Astrocyte (in vitro differentiated cells and primary cell): ENCODE measurements around the gene CHST11. TPM values are rescaled to one million over a fixed set of nuclear protein-coding genes. Genes with fewer than 3 reads are reported as not detected.

Experiments used
- DNase-seq: peaks from one replicate; pipeline ENCODE4 v3.0.0-alpha.2; 2010; ENCODE audit warnings: low read depth
- FAIRE-seq: peaks from 2 replicates; lab custom pipeline; 2011; peaks lifted over from hg19 to GRCh38; lab: Jason Lieb, UNC
- H2AFZ ChIP-seq: 2 replicates; pipeline ENCODE4 v1.6.0; 2012; ENCODE audit warnings: low read depth, low read length, inconsistent platforms
- H3K27ac ChIP-seq: 2 replicates; pipeline ENCODE4 v1.5.1; 2011; ENCODE audit warnings: low read depth, low read length, inconsistent platforms
- H3K27me3 ChIP-seq: 2 replicates; pipeline ENCODE4 v1.6.0; 2011; ENCODE audit warnings: low read length, inconsistent platforms; ENCODE audit not compliant: insufficient read depth
- H3K36me3 ChIP-seq: 2 replicates; pipeline ENCODE4 v1.5.1; 2011; ENCODE audit warnings: low read length, inconsistent platforms; ENCODE audit not compliant: insufficient read depth
- H3K4me1 ChIP-seq: 2 replicates; pipeline ENCODE4 v1.5.1; 2011; ENCODE audit warnings: low read length, inconsistent platforms; ENCODE audit not compliant: insufficient read depth
- H3K4me2 ChIP-seq: 2 replicates; pipeline ENCODE4 v1.6.0; 2012; ENCODE audit warnings: low read length, inconsistent platforms
- H3K4me3 ChIP-seq: 2 replicates; pipeline ENCODE4 v1.5.1; 2011; ENCODE audit warnings: low read depth, mild to moderate bottlenecking, low read length, inconsistent platforms; ENCODE audit not compliant: insufficient read depth
- H3K79me2 ChIP-seq: 2 replicates; pipeline ENCODE4 v1.6.0; 2012; ENCODE audit warnings: mild to moderate bottlenecking, low read length, inconsistent platforms; ENCODE audit not compliant: insufficient read depth
- H3K9ac ChIP-seq: 2 replicates; pipeline ENCODE4 v1.6.0; 2012; ENCODE audit warnings: mild to moderate bottlenecking, low read length, inconsistent platforms
- H3K9me3 ChIP-seq: 2 replicates; pipeline ENCODE4 v1.5.1; 2012; ENCODE audit warnings: low read depth, mild to moderate bottlenecking, low read length, inconsistent platforms; ENCODE audit not compliant: insufficient read depth
- H4K20me1 ChIP-seq: 2 replicates; pipeline ENCODE4 v1.6.0; 2012; ENCODE audit warnings: low read length, inconsistent platforms; ENCODE audit not compliant: insufficient read depth
- H3K27ac Mint-ChIP-seq: one replicate; pipeline ENCODE4 v1.8.0; 2021; ENCODE audit warnings: mild to moderate bottlenecking, mixed read lengths; ENCODE audit not compliant: unreplicated experiment
- H3K27me3 Mint-ChIP-seq: one replicate; pipeline ENCODE4 v1.8.0; 2021; ENCODE audit warnings: low read depth, mixed read lengths; ENCODE audit not compliant: unreplicated experiment
- H3K36me3 Mint-ChIP-seq: one replicate; pipeline ENCODE4 v1.8.0; 2021; ENCODE audit warnings: low read depth, mixed read lengths; ENCODE audit not compliant: unreplicated experiment
- H3K4me1 Mint-ChIP-seq: one replicate; pipeline ENCODE4 v1.8.0; 2021; ENCODE audit warnings: low read depth, mixed read lengths; ENCODE audit not compliant: unreplicated experiment
- H3K4me3 Mint-ChIP-seq: one replicate; pipeline ENCODE4 v1.8.0; 2021; ENCODE audit warnings: mild to moderate bottlenecking, moderate library complexity, mixed read lengths; ENCODE audit not compliant: unreplicated experiment
- H3K9me3 Mint-ChIP-seq: one replicate; pipeline ENCODE4 v1.8.0; 2021; ENCODE audit warnings: mild to moderate bottlenecking, mixed read lengths; ENCODE audit not compliant: unreplicated experiment
- CTCF ChIP-seq: IDR thresholded peaks from 2 replicates; pipeline ENCODE4 v1.5.1; 2011; ENCODE audit warnings: low read depth, mild to moderate bottlenecking, inconsistent platforms, low read length, moderate library complexity; ENCODE audit not compliant: insufficient read depth
- EZH2 ChIP-seq: IDR thresholded peaks from 2 replicates; pipeline ENCODE4 v1.6.1; 2012; ENCODE audit warnings: mild to moderate bottlenecking, low read length, inconsistent platforms; ENCODE audit not compliant: insufficient read depth
- total RNA-seq: library from RNA; stranded (reverse); gene quantifications from 2 replicates; pipeline ENCODE4 v1.2.1, GENCODE V29; 2021

The CHST11 gene
- total RNA-seq, 1 donor from 2014 or later, result 30.2 TPM

DNA sequence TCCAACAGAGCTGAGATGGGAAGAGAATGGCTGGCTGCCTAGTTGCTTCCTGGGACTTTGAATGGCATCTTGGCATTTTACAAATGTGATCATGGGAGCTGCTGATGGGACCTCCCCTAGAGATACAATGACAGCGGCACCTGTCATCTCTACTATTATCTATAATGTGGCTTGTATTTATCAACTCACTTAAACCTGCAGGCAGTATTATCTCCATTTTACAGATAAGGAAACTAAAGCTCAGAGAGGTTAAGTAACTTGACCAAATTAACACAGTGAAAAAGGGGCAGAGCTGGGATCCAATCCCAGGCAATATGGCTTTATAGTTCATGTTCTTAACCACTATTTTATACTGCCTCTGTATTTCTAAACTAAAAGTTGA, 111.7 kb downstream of the CHST11 start:
- Histone ChIP-seq H3K9ac (no peak overlapping the region), H3K4me1 (peaks cover 6% of the 10 kb centered on the region), H4K20me1 (peaks cover 40% of the 10 kb centered on the region), H3K4me3 (no peak overlapping the region), H3K4me2 (no peak overlapping the region), H3K27me3 (no peaks in the 10 kb centered on the region), H3K9me3 (peaks cover 5% of the 10 kb centered on the region), H3K36me3 (no peaks in the 10 kb centered on the region), H2AFZ (no peak overlapping the region), H3K79me2 (peaks cover 30% of the 10 kb centered on the region), H3K27ac (no peak overlapping the region)
- Mint-ChIP-seq H3K27me3 (no peaks in the 10 kb centered on the region), H3K36me3 (peaks cover 19% of the 10 kb centered on the region), H3K4me1 (peaks cover 3% of the 10 kb centered on the region), H3K9me3 (peaks cover 8% of the 10 kb centered on the region), H3K4me3 (no peak overlapping the region), H3K27ac (no peak overlapping the region)
- FAIRE-seq (no peak), DNase-seq (no peak)
- TF ChIP-seq EZH2, result no peak
- TF ChIP-seq CTCF, result no peak

DNA sequence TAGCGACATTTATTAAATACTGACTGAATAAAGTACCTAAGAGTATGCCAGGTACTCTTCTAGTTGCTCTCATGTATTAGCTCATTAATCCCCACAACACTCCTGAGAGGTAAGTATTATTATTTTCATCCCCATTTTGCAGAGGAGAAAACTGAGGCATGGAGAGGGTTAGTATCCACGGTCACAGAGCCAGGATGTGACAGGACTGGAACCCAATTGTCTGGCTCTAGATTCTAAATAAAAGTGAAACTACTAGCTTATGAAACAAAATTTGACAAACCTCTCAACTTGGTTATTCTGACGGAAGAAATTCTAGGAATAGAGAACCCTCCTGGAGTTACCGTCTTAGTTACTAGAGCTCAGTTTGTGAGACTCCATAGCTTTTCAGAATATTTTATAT, 112.2 kb downstream of the CHST11 start:
- Mint-ChIP-seq H3K9me3 (peaks cover 8% of the 10 kb centered on the region), H3K36me3 (peaks cover 20% of the 10 kb centered on the region), H3K4me1 (peaks cover 3% of the 10 kb centered on the region), H3K27ac (no peak overlapping the region), H3K27me3 (no peaks in the 10 kb centered on the region), H3K4me3 (no peak overlapping the region)
- no peaks in the 10 kb centered on the region for H3K27me3 ChIP-seq
- H4K20me1 ChIP-seq, result peaks cover 36% of the 10 kb centered on the region
- FAIRE-seq, result no peak
- H3K36me3 ChIP-seq, result no peaks in the 10 kb centered on the region
- no peak for DNase-seq
- TF ChIP-seq CTCF (no peak), EZH2 (no peak)
- no peak overlapping the region for H3K27ac ChIP-seq
- peaks cover 29% of the 10 kb centered on the region for H3K79me2 ChIP-seq
- no peak overlapping the region for H3K4me2 ChIP-seq
- H3K9ac ChIP-seq, result no peak overlapping the region
- no peak overlapping the region for H2AFZ ChIP-seq
- peaks cover 5% of the 10 kb centered on the region for H3K9me3 ChIP-seq
- peaks cover 6% of the 10 kb centered on the region for H3K4me1 ChIP-seq
- no peak overlapping the region for H3K4me3 ChIP-seq

DNA sequence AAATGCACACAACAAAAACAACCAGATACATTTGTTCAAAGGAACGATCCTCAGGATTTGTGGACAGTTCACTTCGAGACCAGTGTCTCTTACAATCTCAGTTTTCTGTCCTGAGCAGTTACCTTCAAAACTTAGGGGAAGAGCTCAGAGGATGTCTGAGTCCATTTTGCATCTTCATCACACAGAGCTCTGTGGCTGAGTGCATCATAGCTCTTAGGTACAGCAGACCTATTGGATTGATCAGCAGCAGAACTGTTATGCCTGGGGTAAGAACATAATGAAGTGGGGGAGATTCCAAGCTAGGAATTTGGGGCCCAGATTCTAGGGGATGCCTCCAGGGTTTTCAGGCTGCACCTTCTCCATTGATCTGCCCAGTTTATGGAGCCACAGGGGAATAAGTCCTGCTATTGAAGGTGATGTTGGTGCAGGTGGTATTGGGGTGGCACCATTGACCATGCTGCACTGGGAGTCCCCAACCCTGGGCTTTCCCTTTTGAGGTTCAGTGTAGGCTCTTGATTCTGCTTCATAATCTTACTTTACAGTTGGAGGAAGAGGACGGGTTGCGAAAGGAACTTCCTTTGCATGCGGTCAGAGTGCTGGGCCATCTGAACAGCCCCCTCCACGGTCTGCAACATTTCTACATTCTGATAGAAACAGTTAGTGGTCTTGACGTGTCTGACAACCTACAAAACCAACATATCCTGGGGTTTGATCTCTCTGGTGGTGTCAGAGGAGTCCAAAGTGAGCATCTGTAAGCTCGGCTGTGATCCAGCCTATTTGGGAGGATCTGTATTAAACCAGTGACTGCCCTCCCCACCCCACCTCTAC, 112.8 kb downstream of the CHST11 start:
- Mint-ChIP-seq H3K4me3 (no peak overlapping the region), H3K9me3 (peaks cover 6% of the 10 kb centered on the region), H3K4me1 (peaks cover 3% of the 10 kb centered on the region), H3K27ac (no peak overlapping the region), H3K27me3 (no peaks in the 10 kb centered on the region), H3K36me3 (peaks cover 17% of the 10 kb centered on the region)
- FAIRE-seq, result no peak
- peaks cover 25% of the 10 kb centered on the region for H3K79me2 ChIP-seq
- no peaks in the 10 kb centered on the region for H3K27me3 ChIP-seq
- no peak overlapping the region for H3K4me3 ChIP-seq
- H4K20me1 ChIP-seq, result peaks cover 36% of the 10 kb centered on the region
- H2AFZ ChIP-seq, result no peak overlapping the region
- H3K9ac ChIP-seq, result no peak overlapping the region
- H3K4me2 ChIP-seq, result no peak overlapping the region
- TF ChIP-seq EZH2 (no peak), CTCF (no peak)
- no peak for DNase-seq
- peaks cover 6% of the 10 kb centered on the region for H3K4me1 ChIP-seq
- H3K36me3 ChIP-seq, result no peaks in the 10 kb centered on the region
- no peak overlapping the region for H3K27ac ChIP-seq
- no peaks in the 10 kb centered on the region for H3K9me3 ChIP-seq
